HL-60/S4 treated with retinoic acid at 250 ng/mL for 4 days and 3 days (cell line): ENCODE data around the gene GDPD4.

Source experiments
- in situ Hi-C: fragments of 300-500 bp; cut with MboI; formaldehyde crosslinking; loops from 2 replicates; pipeline ENCODE4 v1.7.0; 2022; ENCODE audit warnings: low sequenced_read_pairs

GDPD4 gene

GRCh38 chr11:77299528-77299993, 1.9 kb downstream of the GDPD4 start:
- in situ Hi-C loops = no loop called here

GRCh38 chr11:77294040-77294439, 7.4 kb downstream of the GDPD4 start:
- in situ Hi-C loops = no loop called here

DNA sequence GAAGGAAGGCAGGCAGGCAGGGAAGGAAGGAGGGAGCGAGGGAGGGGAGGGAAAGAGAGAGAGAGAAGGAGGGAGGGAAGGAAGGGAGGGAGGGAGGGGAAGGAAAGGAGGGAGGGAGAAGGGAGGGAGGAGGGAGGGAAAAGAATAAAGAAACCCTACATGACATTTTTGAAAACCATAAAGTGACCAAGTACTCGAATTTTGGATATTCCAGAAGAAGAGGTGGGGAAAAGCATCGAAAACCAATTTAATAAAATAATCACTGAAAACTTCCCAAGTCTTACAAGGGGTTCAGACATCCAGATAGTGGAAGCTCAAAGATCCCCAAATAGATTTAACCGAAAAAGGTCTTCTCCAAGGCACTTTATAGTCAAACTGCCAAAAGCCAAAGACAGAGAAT, 11.7 kb downstream of the GDPD4 start:
- in situ Hi-C loops = no loop called here

- in situ Hi-C loops = no loop called here
Measured at GRCh38 chr11:77287615-77288273, 13.7 kb downstream of the GDPD4 start.

GRCh38 chr11:77287136-77287535, 14.3 kb downstream of the GDPD4 start:
- in situ Hi-C loops = no loop called here

DNA sequence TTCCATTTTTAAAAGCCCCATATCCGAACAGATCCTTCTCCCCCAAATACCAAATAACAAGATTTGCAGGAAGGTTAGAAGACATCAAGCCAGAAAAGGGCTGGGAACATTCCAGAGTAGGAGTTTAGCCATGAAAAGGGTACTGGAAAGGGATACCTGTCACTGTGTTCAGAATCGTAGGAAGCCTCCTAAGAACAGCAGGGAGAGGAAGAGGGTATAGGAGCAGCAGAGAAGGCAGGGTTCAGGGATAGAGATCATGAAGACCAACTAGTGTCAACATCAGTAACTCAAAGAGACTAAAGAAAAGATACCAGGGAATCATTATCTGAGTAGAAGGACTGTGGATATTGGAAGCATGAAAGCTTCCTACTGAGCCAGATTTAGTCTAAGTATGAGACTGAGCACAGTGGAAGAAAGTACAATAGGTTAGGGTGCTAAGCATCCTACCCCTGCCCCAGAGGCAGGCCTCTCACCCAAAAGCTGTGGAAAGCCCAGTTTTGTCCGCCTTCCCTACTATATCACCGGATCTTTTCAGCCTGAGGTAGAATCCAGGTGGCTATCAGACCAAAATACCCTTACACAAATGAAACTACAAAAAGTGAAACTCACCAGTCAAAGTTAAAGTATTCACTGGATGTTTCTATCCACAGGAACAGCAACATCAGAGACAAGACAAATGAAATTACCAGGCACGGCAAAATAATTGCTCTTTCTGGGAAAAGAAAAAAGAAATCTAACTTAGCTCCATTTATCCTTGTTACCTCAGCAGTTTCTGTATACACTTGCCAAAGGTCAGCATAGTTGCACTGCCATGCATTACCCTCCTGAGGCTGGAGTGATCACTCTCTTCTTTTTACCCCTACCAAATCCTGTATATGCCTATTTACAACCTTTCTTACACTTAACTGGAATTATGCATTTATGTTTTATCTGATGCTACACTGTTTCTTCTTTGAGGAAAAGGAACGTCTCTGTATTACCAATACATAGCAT, 16.7 kb downstream of the GDPD4 start:
- in situ Hi-C loops = no loop called here

DNA sequence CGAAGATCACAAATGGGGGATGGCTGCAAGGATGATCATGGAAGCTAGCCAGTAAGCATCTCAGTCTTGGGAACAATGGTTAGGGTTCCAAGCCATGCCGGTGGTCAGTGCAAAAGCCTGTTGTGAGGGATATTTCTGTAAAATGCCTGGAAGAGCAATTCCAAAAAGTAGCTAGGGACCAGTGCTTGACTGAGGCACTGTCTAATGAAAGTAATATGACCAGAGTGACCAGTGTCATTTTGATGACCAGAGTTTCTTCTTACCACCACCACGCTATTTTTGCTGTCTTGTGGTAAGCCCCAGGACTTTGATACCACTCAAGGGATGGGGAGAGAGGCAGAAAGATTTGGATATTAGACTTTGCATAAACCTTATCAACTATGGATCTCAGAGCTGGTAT, 18.4 kb downstream of the GDPD4 start:
- in situ Hi-C loops = no loop called here

- in situ Hi-C loops = no loop called here
Measured at GRCh38 chr11:77278595-77279506, 22.6 kb downstream of the GDPD4 start.

GRCh38 chr11:77276271-77276670, 25.2 kb downstream of the GDPD4 start:
- in situ Hi-C loops = no loop called here

DNA sequence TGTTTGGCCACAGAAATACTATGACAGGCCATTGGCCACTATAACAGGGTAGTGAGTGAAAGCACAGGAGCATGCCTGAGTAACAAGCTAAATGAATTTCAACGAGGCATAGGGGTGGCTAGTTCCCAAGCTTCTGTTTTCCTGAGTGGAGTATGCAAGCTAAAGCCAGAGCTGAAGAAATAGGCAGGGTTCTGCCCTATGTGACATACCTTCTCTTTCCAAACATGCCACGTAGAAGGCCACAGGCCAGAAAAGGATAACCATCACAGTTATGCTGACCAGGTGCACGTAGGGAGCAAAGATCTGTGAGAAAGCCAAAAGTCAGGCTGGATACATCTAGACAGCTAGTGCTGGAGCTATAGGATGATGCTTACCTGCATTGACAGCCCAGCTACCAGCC, 30.6 kb downstream of the GDPD4 start:
- in situ Hi-C loops = no loop called here

GRCh38 chr11:77269484-77270123, 31.9 kb downstream of the GDPD4 start:
- in situ Hi-C loops = no loop called here

- in situ Hi-C loops = no loop called here
Measured at GRCh38 chr11:77267962-77268361, 33.5 kb downstream of the GDPD4 start.

DNA sequence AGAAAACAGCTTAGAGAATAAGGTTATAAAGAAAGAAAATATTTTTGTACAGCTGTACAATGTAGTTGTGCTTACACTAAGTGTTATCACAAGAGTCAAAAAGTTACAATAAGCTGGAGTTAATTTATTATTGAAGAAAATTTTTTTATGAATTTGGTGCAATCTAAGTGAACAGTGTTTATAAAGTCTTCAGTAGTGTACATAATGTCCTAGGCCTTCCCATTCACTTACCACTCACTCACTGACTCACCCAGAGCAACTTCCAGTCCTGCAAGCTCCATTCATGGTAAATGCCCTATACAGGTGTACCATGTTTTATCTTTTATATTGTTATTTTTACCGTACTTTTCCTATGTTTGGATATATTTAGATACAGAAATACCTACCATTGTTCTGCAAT, 34.7 kb downstream of the GDPD4 start:
- in situ Hi-C loops = no loop called here

- in situ Hi-C loops = no loop called here
Measured at GRCh38 chr11:77262803-77263202, 38.7 kb downstream of the GDPD4 start.

GRCh38 chr11:77259641-77260040, 41.8 kb downstream of the GDPD4 start:
- in situ Hi-C loops = no loop called here

GRCh38 chr11:77253690-77254089, 47.8 kb downstream of the GDPD4 start:
- in situ Hi-C loops = no loop called here

DNA sequence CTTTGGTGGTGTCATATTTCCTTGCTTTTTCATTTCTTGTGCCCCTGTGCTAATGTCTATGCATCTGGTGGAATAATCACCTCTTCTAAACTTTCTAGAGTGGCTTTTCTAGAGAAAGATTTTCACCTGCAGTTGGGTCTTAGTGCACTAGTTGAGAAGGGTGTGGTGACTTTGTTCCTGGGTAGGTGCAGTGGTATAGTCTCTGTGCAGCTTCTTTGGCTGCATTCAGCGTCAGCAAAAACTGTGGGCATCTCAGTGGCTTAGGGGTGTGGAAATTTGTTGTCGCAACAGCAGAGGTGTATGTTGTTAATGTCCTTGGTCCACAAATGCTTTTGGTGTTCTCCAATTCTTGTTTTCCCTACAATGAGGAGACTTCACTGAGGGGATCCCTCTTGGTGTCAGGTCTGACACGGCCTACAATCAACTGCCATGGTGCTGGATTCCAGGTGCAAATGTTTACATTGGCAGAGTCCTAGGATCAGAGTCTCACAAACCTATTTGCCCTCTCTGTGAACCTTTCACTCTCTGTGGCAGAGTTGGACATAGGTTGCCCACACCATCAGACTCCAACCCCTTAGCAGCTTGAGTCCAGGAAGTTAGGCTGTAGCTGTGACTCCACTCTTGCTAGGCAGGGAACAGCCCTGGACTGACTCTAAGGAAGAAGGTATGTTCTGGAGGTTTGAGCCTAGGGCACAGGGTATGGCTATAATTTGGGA, 48.8 kb downstream of the GDPD4 start:
- in situ Hi-C loops = no loop called here

GRCh38 chr11:77250881-77251640, 50.4 kb downstream of the GDPD4 start:
- in situ Hi-C loops = no loop called here

DNA sequence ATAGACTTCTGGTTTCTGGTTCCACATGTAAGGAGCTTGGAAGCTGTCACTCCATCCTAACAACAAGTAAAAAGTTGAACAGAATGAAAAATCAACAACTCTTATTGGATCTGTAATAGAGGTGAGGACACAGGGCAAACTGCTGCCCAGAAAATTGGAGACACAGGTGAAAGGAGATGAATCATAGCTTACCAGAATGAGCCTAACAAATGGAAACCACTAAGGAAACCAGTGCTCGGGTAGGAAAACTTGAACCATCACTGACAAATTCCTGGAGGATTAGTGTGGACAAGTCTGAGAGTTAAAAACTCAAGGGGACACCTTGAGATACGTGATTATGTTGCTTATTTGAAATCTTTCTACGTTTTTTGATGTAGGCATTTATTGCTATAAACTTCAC, 52.1 kb downstream of the GDPD4 start:
- in situ Hi-C loops = no loop called here
